Gastrocnemius medialis (tissue), 4 donors: ENCODE results near the gene COPS8. TPM values are rescaled to one million over a fixed set of nuclear protein-coding genes. Genes with fewer than 3 reads are reported as not detected.

Experiments
- ATAC-seq, 2 donors: fragments of 150-250 bp; one replicate each; pipeline ENCODE4 v1.9.1; 2016
- DNase-seq, 2 donors: peaks; one replicate each; pipeline ENCODE4 v3.0.0-alpha.2; 2019
- H3K27ac ChIP-seq, 4 donors: fragments of 200-600 bp; sonication (generic); 1 replicate in 1 of 4; 2 replicates in 3 of 4; pipeline ENCODE4 v1.5.1; 2016 to 2018; ENCODE audit warnings: mild to moderate bottlenecking in 2 of 4, moderate library complexity in 1 of 4
- H3K27me3 ChIP-seq, 3 donors: fragments of 200-600 bp; sonication (generic) in 2 of 3; 1 replicate in 1 of 3; 2 replicates in 2 of 3; pipeline versions ENCODE4 v1.5.1 to v1.6.0; 2016 to 2019; ENCODE audit warnings: mild to moderate bottlenecking in 1 of 3, moderate library complexity in 1 of 3
- H3K36me3 ChIP-seq, 2 donors: fragments of 200-600 bp; sonication (generic) in 1 of 2; one replicate each; pipeline ENCODE4 v1.5.1; 2017 to 2018
- H3K4me1 ChIP-seq, 2 donors: fragments of 200-600 bp; sonication (generic) in 1 of 2; one replicate each; pipeline ENCODE4 v1.5.1; 2016 to 2017; ENCODE audit warnings: mild to moderate bottlenecking in 2 of 2
- H3K4me3 ChIP-seq, 4 donors: fragments of 200-600 bp; sonication (generic) in 3 of 4; 1 replicate in 1 of 4; 2 replicates in 3 of 4; pipeline ENCODE4 v1.5.1; 2016 to 2019; ENCODE audit warnings: mild to moderate bottlenecking in 2 of 4
- H3K9me3 ChIP-seq, 3 donors: fragments of 200-600 bp; sonication (generic) in 2 of 3; 1 replicate in 1 of 3; 2 replicates in 2 of 3; pipeline ENCODE4 v1.5.1; 2016 to 2019
- POLR2A ChIP-seq, 2 donors: fragments of 450-650 bp; IDR thresholded peaks; one replicate each; pipeline ENCODE4 v1.6.1; 2017; ENCODE audit warnings: antibody characterized with exemption in 2 of 2, mild to moderate bottlenecking in 2 of 2, moderate library complexity in 2 of 2
- in situ Hi-C, 4 donors: fragments of 200-750 bp; cut with MboI; loops; one replicate each; pipeline versions ENCODE4 v1.15.0 to v1.8.0; 2017; ENCODE audit warnings: low sequenced_read_pairs in 4 of 4
- intact Hi-C: fragments of 100-400 bp; cut with DNase I; formaldehyde crosslinking; loops from one replicate; pipeline ENCODE4 v1.15.1; 2023; ENCODE audit warnings: low total_unique reads
- total RNA-seq, 4 donors: library from RNA; depleted of rRNA; stranded (reverse); fragments of >200 nt; gene quantifications; one replicate each; pipeline versions ENCODE4 v1.1.0 to v1.2.3, GENCODE V29; 2016
- TF ChIP-seq, protein P1 (sequence below), 5 experiments: fragments of 450-650 bp in 3 of 5; fragments of 200-600 bp in 2 of 5; sonication (generic) in 2 of 5; IDR thresholded peaks in 4 of 5; conservative IDR thresholded peaks in 1 of 5; 1 replicate in 4 of 5; 2 replicates in 1 of 5; pipeline ENCODE4 v1.5.1; 2016 to 2019; ENCODE audit warnings: antibody characterized with exemption in 5 of 5, mild to moderate bottlenecking in 3 of 5, moderate library complexity in 3 of 5

COPS8 gene
- total RNA-seq, 4 donors from 2014 or later = 353 to 709 (median 642) TPM

DNA sequence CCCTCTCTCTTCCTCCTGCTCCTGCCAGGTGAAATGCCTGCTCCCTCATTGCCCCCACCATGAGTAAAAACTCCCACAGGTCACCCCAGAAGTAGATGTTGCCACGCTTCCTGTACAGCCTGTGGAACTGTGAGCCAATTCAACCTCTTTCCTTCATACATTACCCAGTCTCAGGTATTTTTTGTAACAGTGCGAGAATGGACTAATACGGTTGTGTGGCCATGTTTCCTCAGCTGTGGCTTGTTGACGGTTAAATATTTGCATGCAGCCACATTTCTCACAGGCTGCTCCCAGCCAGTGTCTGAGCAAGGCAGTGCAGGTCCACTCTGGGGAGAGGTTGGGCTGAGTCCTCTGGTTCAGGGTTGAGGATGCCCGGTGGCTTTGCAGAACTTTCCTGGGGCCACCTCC is 27.8 kb upstream of the COPS8 start:
- Histone ChIP-seq H3K36me3 (no peaks in the 10 kb centered on the region), H3K27ac (no peak overlapping the region), H3K27me3 (no peaks in the 10 kb centered on the region), H3K4me3 (no peak overlapping the region), H3K9me3 (no peaks in the 10 kb centered on the region), H3K4me1 (peaks cover 0 to 2% of the 10 kb centered on the region in 2 donors)
- TF ChIP-seq, protein P1, sequence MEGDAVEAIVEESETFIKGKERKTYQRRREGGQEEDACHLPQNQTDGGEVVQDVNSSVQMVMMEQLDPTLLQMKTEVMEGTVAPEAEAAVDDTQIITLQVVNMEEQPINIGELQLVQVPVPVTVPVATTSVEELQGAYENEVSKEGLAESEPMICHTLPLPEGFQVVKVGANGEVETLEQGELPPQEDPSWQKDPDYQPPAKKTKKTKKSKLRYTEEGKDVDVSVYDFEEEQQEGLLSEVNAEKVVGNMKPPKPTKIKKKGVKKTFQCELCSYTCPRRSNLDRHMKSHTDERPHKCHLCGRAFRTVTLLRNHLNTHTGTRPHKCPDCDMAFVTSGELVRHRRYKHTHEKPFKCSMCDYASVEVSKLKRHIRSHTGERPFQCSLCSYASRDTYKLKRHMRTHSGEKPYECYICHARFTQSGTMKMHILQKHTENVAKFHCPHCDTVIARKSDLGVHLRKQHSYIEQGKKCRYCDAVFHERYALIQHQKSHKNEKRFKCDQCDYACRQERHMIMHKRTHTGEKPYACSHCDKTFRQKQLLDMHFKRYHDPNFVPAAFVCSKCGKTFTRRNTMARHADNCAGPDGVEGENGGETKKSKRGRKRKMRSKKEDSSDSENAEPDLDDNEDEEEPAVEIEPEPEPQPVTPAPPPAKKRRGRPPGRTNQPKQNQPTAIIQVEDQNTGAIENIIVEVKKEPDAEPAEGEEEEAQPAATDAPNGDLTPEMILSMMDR (IDR thresholded peaks at IDR 0.05 in 4 of 5, conservative IDR thresholded peaks at IDR 0.05 in 1 of 5) = no peak
- no peak for TF ChIP-seq POLR2A (IDR thresholded peaks at IDR 0.05)
- in situ Hi-C loops = loop anchor here (10.0 to 25.0 kb wide), 3 partner anchors 543 to 1296 kb away; no protein-coding TSS in a partner anchor
- intact Hi-C loops = no loop called here
- ATAC-seq = no peak
- DNase-seq = no peak

- Histone ChIP-seq H3K27me3 (no peaks in the 10 kb centered on the region), H3K36me3 (no peaks in the 10 kb centered on the region), H3K9me3 (no peaks in the 10 kb centered on the region), H3K4me1 (peaks cover 0 to 2% of the 10 kb centered on the region in 2 donors), H3K4me3 (no peak overlapping the region), H3K27ac (no peak overlapping the region)
- intact Hi-C loops = no loop called here
- in situ Hi-C loops = loop anchor here (10.0 to 25.0 kb wide), 3 partner anchors 544 to 1296 kb away; no protein-coding TSS in a partner anchor
- ATAC-seq = no peak
- DNase-seq = no peak
- TF ChIP-seq, protein P1 (IDR thresholded peaks at IDR 0.05 in 4 of 5, conservative IDR thresholded peaks at IDR 0.05 in 1 of 5) = no peak
- TF ChIP-seq POLR2A (IDR thresholded peaks at IDR 0.05) = no peak
Measured at GRCh38 chr2:237058423-237058822, 27.3 kb upstream of the COPS8 start.

GRCh38 chr2:237059155-237059875 is 26.4 kb upstream of the COPS8 start:
- ATAC-seq = no peak
- H3K27me3 ChIP-seq = no peaks in the 10 kb centered on the region
- no peaks in the 10 kb centered on the region for H3K36me3 ChIP-seq
- DNase-seq = no peak
- TF ChIP-seq, protein P1 (IDR thresholded peaks at IDR 0.05 in 4 of 5, conservative IDR thresholded peaks at IDR 0.05 in 1 of 5) = no peak
- TF ChIP-seq POLR2A (IDR thresholded peaks at IDR 0.05) = no peak
- H3K27ac ChIP-seq = no peak overlapping the region
- no peak overlapping the region for H3K4me3 ChIP-seq
- in situ Hi-C loops = loop anchor here (10.0 to 25.0 kb wide), 3 partner anchors 545 to 1297 kb away; no protein-coding TSS in a partner anchor
- intact Hi-C loops = no loop called here
- no peaks in the 10 kb centered on the region for H3K9me3 ChIP-seq
- H3K4me1 ChIP-seq = peaks cover 0 to 2% of the 10 kb centered on the region in 2 donors

DNA sequence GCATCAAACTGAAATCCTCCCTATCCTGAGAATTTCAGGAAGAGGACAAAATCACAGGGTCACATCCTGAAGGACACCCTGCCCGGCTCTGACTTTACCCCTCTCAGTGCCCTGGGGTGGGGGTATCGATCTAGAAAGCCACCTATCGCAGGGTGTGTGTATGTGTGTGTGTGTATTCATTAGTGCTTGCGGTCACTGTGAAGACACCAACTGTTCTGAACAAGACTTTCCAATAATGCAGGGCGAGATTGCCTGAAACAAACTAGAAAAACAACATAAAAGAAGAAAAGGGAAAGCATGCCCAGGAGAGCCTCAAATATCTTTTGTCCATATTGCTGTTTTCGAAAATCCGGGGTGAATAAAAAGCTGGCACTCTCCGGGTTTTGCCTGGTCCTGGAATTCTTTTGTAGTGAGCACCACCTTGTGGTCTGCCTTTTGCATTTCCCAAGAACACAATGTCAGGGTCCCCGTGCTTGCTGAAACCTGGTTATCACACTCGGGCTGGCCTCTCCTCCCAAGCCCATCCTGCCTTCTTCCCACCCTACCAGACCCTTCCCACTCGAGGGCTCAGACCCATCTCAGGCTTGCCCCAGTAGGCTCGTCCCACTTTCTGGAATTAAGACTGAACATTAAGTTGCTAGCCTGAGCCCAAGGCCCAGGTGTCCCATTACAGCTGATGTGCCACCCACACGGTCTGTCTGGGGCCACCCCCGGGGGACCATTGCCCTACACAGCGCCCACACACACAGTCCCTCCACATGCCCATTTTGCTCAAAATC is 25.0 kb upstream of the COPS8 start:
- H3K27me3 ChIP-seq = no peaks in the 10 kb centered on the region
- H3K36me3 ChIP-seq = no peaks in the 10 kb centered on the region
- peak; percentile 70 to 74 for ATAC-seq
- intact Hi-C loops (loop anchor here (1.0 kb wide), 2 partner anchors 547 to 707 kb away; no protein-coding TSS in a partner anchor), in situ Hi-C loops (loop anchor here (5.0 to 25.0 kb wide), 3 partner anchors 708 to 1298 kb away; no protein-coding TSS in a partner anchor)
- TF ChIP-seq, protein P1 (IDR thresholded peaks at IDR 0.05 in 4 of 5, conservative IDR thresholded peaks at IDR 0.05 in 1 of 5) = peak; percentile 49 to 65 (median 58)
- TF ChIP-seq POLR2A (IDR thresholded peaks at IDR 0.05) = no peak
- H3K4me1 ChIP-seq = peaks cover 0 to 2% of the 10 kb centered on the region in 2 donors
- no peak overlapping the region for H3K27ac ChIP-seq
- H3K4me3 ChIP-seq = no peak overlapping the region
- DNase-seq = no peak
- no peaks in the 10 kb centered on the region for H3K9me3 ChIP-seq
